GM19395 (cell line): ENCODE data around the gene POU4F2.

Experiments
- ATAC-seq: cut with Tn5 transposase; IDR thresholded peaks from one replicate; pipeline ENCODE4 v1.9.1; 2021; ENCODE audit warnings: mild to moderate bottlenecking, moderate library complexity; ENCODE audit not compliant: unreplicated experiment

POU4F2 gene, protein sequence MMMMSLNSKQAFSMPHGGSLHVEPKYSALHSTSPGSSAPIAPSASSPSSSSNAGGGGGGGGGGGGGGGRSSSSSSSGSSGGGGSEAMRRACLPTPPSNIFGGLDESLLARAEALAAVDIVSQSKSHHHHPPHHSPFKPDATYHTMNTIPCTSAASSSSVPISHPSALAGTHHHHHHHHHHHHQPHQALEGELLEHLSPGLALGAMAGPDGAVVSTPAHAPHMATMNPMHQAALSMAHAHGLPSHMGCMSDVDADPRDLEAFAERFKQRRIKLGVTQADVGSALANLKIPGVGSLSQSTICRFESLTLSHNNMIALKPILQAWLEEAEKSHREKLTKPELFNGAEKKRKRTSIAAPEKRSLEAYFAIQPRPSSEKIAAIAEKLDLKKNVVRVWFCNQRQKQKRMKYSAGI

DNA sequence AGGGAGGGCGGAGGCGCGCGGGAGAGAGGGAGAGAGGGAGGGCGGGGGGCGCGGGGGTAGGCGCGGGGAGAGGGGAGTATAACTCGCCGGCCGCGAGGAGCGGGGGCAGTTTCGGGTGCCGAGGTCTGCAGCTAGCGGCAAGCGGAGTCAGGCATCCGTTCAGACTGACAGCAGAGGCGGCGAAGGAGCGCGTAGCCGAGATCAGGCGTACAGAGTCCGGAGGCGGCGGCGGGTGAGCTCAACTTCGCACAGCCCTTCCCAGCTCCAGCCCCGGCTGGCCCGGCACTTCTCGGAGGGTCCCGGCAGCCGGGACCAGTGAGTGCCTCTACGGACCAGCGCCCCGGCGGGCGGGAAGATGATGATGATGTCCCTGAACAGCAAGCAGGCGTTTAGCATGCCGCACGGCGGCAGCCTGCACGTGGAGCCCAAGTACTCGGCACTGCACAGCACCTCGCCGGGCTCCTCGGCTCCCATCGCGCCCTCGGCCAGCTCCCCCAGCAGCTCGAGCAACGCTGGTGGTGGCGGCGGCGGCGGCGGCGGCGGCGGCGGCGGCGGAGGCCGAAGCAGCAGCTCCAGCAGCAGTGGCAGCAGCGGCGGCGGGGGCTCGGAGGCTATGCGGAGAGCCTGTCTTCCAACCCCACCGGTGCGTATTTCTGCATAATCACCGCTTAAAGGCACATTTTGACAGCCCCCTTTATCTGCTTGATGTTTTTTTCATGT is at the start of gene POU4F2:
TSS of gene POU4F2 (plus strand) at position 108 of the 720 bp plus-strand sequence. CDS start at position 356, 248 bp downstream.
- no peak for ATAC-seq

GRCh38 chr4:146590801-146591200 is 47.9 kb upstream of the POU4F2 start:
- ATAC-seq = no peak

DNA sequence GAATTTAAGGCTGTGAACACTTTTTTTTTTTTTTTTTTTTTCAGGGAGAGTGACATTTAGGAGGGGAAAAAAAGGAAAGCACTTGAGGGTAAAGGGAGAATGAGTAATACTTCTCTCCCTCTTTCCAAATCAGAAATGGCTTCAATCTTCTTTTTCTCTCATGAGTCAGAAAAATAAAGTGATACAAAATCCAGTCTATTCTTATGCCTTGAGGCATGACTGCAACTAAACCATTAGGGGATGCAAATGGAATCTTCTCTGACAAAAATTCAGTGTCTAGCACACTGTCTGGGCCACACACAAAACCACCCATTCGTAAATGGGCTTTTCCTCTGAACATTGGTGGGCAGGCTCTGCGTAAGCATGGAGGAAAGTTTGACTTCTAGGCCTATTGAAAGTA is 46.7 kb upstream of the POU4F2 start:
- no peak for ATAC-seq

DNA sequence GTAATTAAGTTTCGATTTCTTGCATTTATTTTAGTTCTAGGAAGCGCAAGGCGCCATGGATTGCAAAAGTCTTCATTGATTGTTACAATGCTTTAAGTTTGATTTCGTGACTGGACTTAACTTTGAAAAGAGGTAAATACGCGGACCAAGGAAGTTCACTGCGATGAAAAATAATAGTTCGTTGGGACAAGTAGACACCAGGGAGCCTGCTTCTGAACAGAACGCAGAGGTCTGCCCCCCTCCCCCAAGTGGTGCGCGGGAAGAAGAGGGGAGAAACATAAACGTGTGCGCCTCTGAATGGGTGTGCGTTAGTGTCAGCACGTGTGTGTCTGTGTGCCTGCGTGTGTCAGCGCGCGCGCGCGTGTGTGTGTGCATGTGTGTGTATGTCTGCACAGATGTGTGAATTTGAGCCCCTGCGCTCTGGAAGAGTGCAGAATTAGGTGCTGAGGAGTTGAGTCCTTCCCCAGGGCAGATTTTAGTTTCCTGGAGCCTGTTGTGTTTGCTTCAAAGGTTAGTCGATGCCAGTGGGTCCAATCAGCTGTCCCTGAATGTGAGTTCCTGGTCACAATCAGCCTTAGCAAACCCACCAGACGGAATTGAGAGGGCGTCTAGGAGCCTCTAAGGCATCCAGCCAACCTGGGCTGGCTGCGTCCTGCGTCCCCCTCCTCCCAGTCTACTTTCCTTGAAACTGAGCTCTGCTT is 5.8 kb upstream of the POU4F2 start:
- ATAC-seq = no peak

DNA sequence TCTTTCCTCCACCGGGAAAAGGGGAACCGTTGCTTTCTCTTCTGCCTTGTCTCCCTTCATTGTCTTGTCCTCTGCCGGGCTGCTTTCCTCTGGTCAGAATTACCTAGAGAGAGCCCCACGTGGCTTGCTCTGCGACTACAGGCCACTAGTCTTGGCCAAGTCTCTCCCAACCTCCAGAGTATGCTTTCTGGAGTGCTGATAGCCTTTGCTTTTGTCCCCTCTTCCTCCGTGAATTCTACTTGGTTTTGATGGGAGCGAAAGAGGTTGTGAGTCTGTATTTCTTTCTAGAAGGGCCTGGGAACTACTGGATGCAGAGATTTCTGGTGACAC is 5.3 kb upstream of the POU4F2 start:
- no peak for ATAC-seq

GRCh38 chr4:146634825-146635224 is 3.9 kb upstream of the POU4F2 start:
- no peak for ATAC-seq

- ATAC-seq = no peak
These were observed 916 bp upstream of the POU4F2 start for GRCh38 chr4:146637621-146638332.

DNA sequence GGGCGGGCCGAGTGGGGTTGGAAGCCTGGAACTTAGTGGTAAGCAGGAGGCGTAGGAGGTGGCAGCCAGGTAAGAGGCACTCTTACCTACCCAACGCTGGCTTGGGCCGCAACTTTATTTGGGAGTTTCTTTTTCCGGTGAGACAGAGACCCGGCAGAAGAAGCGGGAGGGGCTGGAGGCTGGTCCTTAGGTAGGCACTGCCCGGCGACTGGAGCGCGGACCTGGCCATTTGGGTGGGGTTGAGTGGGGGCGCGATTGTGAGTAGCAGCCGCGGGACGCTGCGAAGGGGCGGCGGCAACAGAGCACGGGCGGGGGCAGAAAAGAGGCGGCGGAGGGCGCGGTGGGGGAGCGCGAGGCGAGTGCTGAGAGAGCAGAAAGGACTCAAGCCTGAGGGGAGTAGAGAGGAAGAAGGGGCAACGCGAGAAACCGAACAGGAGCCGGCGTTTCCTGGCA is 334 bp upstream of the POU4F2 start:
- ATAC-seq = no peak

GRCh38 chr4:146639506-146639932 is 826 bp downstream of the POU4F2 start:
- ATAC-seq = no peak

DNA sequence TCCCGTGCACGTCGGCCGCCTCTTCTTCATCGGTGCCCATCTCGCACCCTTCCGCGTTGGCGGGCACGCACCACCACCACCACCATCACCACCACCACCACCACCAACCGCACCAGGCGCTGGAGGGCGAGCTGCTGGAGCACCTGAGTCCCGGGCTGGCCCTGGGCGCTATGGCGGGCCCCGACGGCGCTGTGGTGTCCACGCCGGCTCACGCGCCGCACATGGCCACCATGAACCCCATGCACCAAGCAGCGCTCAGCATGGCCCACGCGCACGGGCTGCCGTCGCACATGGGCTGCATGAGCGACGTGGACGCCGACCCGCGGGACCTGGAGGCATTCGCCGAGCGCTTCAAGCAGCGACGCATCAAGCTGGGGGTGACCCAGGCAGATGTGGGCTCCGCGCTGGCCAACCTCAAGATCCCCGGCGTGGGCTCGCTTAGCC is 1.4 kb downstream of the POU4F2 start:
- ATAC-seq = no peak

GRCh38 chr4:146640465-146641061 is 1.9 kb downstream of the POU4F2 start:
- no peak for ATAC-seq

DNA sequence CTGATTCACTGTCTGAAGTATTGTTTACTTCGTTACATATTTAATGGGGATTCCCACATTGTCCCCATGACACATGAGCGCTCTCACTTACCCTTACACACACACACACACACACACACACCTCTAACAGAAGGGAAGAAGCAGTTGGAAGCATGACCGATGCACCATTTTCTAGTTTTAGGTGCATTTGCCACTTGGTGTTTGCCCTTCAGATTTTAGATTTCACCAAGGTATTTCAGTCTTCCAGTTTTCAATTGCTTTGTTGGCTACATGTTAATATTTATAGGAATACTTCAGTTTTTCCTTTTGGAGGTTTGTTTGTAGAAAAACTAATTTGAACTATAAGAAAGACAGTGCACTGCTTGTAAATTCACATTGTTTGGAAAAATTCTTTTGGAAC is 3.1 kb downstream of the POU4F2 start:
- no peak for ATAC-seq

GRCh38 chr4:146643812-146644401 is 5.2 kb downstream of the POU4F2 start:
- no peak for ATAC-seq

DNA sequence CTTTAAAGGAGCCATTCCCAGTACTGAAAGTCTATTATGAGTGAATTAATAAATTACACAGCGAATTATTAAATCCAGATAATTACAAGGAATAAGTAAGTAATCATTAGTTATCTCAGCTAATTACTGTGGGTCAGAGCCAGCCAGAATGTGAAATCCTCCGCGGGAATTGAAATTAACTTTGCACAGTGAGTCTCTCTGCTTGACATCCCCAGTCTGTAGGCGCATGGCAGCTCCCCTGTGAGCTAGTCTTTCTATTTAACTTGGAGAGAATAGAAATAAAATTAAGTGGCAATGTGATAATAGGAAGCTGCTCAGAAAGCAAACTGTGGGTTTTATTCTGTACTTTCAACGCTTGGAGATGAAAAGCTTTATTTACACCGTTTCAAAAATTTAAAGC is 7.2 kb downstream of the POU4F2 start:
- no peak for ATAC-seq

DNA sequence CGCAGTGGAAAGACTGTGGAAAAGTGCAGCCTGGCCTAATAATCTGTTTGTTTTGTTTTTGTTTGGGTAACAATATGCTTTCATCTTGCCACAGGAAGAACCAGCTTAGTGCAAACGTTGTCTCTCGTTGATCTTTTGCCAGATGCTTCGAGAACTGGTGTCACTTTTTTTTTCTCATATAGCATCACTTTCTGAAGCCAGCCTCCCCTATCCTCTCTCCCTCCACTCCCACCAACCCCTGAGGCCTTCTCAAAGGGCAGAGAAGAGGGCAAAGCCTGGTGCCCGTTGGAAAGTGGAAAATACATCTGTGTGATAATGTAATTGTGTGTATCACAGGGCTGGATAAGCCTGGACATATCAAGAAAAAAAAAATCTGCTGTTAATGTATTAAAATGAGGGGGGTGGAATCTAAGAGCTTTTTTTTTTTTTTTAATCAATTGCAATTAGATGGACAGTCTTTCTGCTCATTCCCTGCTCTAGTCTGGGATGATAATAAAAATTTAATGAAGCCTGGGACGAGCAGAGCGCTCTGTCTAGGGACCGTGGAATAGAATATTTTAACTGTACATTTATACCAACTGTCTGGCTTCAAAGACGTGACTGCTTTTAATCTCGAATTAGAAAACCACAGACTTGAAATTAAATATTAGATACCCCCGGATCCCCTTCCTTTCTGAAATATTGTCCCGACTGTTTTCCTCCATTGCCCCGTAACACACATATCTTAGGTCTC is 8.1 kb downstream of the POU4F2 start:
- ATAC-seq = no peak

GRCh38 chr4:146647615-146648460 is 9.1 kb downstream of the POU4F2 start:
- no peak for ATAC-seq

GRCh38 chr4:146648461-146648783 is 9.7 kb downstream of the POU4F2 start:
- no peak for ATAC-seq

DNA sequence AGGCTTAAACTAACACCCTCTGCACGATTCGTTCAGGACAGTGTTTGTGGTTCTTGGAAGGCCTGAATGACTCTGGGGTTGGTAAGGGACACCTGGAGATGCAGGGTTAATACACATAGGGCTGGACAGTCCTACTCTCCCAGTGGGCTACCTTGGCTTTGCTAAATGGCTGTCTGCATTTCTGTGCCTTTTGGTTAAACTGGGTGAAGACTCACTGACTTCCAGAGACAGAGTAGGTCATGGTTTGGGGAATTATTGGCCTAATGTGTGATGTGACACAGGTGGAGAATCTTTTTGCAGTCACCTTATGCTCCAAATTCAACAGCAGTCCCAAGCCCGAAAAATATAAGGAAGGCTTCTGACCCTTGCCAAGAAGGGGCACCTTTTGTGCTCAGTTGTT is 10.5 kb downstream of the POU4F2 start:
- ATAC-seq = no peak

DNA sequence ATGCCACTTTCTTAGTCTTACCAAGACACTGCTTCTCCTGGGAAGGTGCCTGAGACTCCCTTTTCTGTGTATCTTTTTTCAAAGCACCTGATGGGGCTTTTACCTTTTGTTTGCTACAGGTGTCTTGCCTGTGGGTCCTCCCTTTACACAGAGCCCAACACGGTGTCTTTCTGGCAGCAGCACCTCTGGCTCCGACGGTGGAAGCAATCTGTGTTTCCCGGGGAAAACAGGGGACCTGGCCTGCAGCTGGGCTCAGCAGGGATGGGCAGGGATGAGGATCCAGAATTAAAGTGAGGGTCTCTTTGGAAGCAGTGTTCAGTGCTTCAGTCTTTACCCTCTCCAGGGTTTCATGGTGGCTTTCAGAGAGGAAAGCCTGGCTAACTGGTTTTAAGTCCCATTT is 11.3 kb downstream of the POU4F2 start:
- no peak for ATAC-seq
